ENCODE results near the gene GGNBP2. TPM values are rescaled to one million over a fixed set of nuclear protein-coding genes. Genes with fewer than 3 reads are reported as not detected.

GGNBP2 gene
- polyA plus RNA-seq, 1 of the 3 experiments (the other 2 are of a cell fraction): 79.3 TPM

- Histone ChIP-seq H3K4me1 (ENCODE audit: control insufficient read depth in 1 of 2, insufficient read depth in 2 of 2, low read depth in 1 of 2, low read length in 1 of 2) (peaks cover 0 to 15% of the 10 kb centered on the region in 2 experiments; a peak in 1 of 4 replicates), H3K36me3 (replicated peaks in 1 of 2; ENCODE audit: control insufficient read depth in 1 of 2, insufficient read depth in 2 of 2, low read length in 1 of 2) (peaks cover 11 to 28% of the 10 kb centered on the region in 2 experiments), H3K9me2 (no peaks in the 10 kb centered on the region), H3F3A (replicated peaks; ENCODE audit: insufficient read depth) (peaks cover 21% of the 10 kb centered on the region), H3K9me3 (no peaks in the 10 kb centered on the region), H3K27me3 (ENCODE audit: insufficient read depth) (no peaks in the 10 kb centered on the region), H4K20me1 (ENCODE audit: insufficient read depth) (no peaks in the 10 kb centered on the region), H2AFZ (ENCODE audit: low read depth) (no peak overlapping the region), H3K79me2 (ENCODE audit: insufficient read depth) (peaks cover 13% of the 10 kb centered on the region; the same call in 1 of the 2 replicates), H3K27ac (ENCODE audit: low read depth in 2 of 2, low read length in 1 of 2) (no peak overlapping the region), H3K9ac (no peak overlapping the region), H3K4me3 (ENCODE audit: low read depth in 2 of 2, low read length in 1 of 2) (no peak overlapping the region), H3K4me2 (no peak overlapping the region)
- TF ChIP-seq TAF1 (IDR thresholded peaks at IDR 0.05; ENCODE audit: borderline replicate concordance, low read depth, low read length) (no peak), NRF1 (IDR thresholded peaks at IDR 0.05; ENCODE audit: low read depth, low read length) (no peak), MAX (IDR thresholded peaks at IDR 0.05; ENCODE audit: low read depth) (no peak), CHD2 (IDR thresholded peaks at IDR 0.05; ENCODE audit: low read length, partially characterized antibody) (no peak), TEAD4 (IDR thresholded peaks at IDR 0.05; ENCODE audit: borderline replicate concordance, insufficient read depth) (no peak), FOXJ3 (CRISPR knock-in tag; IDR thresholded peaks at IDR 0.05) (no peak), SIN3A (IDR thresholded peaks at IDR 0.05; ENCODE audit: borderline replicate concordance, low read depth, low read length) (no peak), JUND (IDR thresholded peaks at IDR 0.05) (no peak), RAD21 (IDR thresholded peaks at IDR 0.05; ENCODE audit: low read length) (no peak), GABPA (IDR thresholded peaks at IDR 0.05; ENCODE audit: low read depth) (no peak), ELF1 (IDR thresholded peaks at IDR 0.05) (no peak), USF2 (IDR thresholded peaks at IDR 0.05; ENCODE audit: borderline replicate concordance, low read depth, low read length) (no peak), EP300 (IDR thresholded peaks at IDR 0.05; ENCODE audit: borderline replicate concordance in 1 of 2, low read depth in 1 of 2, low read length in 1 of 2) (no peak), TCF12 (IDR thresholded peaks at IDR 0.05) (no peak)
- TF ChIP-seq, protein P1, sequence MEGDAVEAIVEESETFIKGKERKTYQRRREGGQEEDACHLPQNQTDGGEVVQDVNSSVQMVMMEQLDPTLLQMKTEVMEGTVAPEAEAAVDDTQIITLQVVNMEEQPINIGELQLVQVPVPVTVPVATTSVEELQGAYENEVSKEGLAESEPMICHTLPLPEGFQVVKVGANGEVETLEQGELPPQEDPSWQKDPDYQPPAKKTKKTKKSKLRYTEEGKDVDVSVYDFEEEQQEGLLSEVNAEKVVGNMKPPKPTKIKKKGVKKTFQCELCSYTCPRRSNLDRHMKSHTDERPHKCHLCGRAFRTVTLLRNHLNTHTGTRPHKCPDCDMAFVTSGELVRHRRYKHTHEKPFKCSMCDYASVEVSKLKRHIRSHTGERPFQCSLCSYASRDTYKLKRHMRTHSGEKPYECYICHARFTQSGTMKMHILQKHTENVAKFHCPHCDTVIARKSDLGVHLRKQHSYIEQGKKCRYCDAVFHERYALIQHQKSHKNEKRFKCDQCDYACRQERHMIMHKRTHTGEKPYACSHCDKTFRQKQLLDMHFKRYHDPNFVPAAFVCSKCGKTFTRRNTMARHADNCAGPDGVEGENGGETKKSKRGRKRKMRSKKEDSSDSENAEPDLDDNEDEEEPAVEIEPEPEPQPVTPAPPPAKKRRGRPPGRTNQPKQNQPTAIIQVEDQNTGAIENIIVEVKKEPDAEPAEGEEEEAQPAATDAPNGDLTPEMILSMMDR (IDR thresholded peaks at IDR 0.05): no peak
- TF ChIP-seq, protein P2, sequence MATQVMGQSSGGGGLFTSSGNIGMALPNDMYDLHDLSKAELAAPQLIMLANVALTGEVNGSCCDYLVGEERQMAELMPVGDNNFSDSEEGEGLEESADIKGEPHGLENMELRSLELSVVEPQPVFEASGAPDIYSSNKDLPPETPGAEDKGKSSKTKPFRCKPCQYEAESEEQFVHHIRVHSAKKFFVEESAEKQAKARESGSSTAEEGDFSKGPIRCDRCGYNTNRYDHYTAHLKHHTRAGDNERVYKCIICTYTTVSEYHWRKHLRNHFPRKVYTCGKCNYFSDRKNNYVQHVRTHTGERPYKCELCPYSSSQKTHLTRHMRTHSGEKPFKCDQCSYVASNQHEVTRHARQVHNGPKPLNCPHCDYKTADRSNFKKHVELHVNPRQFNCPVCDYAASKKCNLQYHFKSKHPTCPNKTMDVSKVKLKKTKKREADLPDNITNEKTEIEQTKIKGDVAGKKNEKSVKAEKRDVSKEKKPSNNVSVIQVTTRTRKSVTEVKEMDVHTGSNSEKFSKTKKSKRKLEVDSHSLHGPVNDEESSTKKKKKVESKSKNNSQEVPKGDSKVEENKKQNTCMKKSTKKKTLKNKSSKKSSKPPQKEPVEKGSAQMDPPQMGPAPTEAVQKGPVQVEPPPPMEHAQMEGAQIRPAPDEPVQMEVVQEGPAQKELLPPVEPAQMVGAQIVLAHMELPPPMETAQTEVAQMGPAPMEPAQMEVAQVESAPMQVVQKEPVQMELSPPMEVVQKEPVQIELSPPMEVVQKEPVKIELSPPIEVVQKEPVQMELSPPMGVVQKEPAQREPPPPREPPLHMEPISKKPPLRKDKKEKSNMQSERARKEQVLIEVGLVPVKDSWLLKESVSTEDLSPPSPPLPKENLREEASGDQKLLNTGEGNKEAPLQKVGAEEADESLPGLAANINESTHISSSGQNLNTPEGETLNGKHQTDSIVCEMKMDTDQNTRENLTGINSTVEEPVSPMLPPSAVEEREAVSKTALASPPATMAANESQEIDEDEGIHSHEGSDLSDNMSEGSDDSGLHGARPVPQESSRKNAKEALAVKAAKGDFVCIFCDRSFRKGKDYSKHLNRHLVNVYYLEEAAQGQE (IDR thresholded peaks at IDR 0.05; ENCODE audit: low read depth, low read length): no peak
- TF ChIP-seq, protein P3, sequence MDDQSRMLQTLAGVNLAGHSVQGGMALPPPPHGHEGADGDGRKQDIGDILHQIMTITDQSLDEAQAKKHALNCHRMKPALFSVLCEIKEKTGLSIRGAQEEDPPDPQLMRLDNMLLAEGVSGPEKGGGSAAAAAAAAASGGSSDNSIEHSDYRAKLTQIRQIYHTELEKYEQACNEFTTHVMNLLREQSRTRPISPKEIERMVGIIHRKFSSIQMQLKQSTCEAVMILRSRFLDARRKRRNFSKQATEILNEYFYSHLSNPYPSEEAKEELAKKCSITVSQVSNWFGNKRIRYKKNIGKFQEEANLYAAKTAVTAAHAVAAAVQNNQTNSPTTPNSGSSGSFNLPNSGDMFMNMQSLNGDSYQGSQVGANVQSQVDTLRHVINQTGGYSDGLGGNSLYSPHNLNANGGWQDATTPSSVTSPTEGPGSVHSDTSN (IDR thresholded peaks at IDR 0.05): no peak
- no peak for DNase-seq
- CTCF ChIA-PET: interaction anchor here (2.2 to 3.4 kb wide), 2 partner anchors 9 to 11 kb away, joined by 4 to 15 read pairs; no protein-coding TSS in a partner anchor
- 94% methylated on average over 8 of the region's 8 CpGs for WGBS (ENCODE audit: low lambda C conversion rate)
- POLR2A ChIA-PET: interaction anchor here (2.8 kb wide), 1 partner anchor 7 kb away, joined by 16 read pairs; the partner anchor contains the start of gene MRM1
These were observed 49.1 kb downstream of the GGNBP2 start for GRCh38 chr17:36593656-36594316.
